HFF-Myc (cell line): ENCODE results near the gene ADARB2.

Experiments used
- DNase-seq: peaks from one replicate; pipeline ENCODE4 v3.0.0-alpha.2; 2011; ENCODE audit warnings: low read depth; ENCODE audit errors: extremely low read depth
- H3K4me3 ChIP-seq: replicated peaks from 2 replicates; pipeline ENCODE4 v1.5.1; 2011; ENCODE audit warnings: low read depth, mild to moderate bottlenecking, control low read depth, low read length
- TF ChIP-seq, protein P1 (sequence below): IDR thresholded peaks from 2 replicates; pipeline ENCODE4 v1.5.1; 2012; ENCODE audit warnings: mild to moderate bottlenecking, low read depth, low read length, control low read depth; ENCODE audit errors: missing control alignments

ADARB2 gene

GRCh38 chr10:1178506-1178905 lies 558.8 kb downstream of the ADARB2 start:
- H3K4me3 ChIP-seq = no peak overlapping the region
- TF ChIP-seq, protein P1, sequence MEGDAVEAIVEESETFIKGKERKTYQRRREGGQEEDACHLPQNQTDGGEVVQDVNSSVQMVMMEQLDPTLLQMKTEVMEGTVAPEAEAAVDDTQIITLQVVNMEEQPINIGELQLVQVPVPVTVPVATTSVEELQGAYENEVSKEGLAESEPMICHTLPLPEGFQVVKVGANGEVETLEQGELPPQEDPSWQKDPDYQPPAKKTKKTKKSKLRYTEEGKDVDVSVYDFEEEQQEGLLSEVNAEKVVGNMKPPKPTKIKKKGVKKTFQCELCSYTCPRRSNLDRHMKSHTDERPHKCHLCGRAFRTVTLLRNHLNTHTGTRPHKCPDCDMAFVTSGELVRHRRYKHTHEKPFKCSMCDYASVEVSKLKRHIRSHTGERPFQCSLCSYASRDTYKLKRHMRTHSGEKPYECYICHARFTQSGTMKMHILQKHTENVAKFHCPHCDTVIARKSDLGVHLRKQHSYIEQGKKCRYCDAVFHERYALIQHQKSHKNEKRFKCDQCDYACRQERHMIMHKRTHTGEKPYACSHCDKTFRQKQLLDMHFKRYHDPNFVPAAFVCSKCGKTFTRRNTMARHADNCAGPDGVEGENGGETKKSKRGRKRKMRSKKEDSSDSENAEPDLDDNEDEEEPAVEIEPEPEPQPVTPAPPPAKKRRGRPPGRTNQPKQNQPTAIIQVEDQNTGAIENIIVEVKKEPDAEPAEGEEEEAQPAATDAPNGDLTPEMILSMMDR = no peak
- no peak for DNase-seq

DNA sequence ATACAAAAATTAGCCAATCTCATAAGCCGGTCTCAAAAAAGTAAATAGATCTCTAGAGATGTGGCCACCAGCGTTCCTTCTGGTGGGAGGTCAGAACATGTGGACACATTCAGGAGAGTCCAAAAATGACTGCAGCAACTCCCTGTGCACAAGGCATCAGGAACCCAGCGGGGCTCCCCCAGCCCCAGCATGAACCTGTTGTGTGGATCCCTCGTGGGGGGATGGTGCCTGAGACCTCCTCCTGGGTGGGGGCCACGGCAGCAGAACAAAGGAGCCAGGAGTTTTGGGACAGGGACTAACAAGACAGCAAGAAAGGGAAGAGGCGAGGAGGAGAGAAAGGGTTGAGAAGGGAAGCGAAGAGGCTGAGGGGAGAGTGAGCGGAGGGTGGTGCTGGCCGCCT lies 559.4 kb downstream of the ADARB2 start:
- DNase-seq = no peak
- H3K4me3 ChIP-seq = no peak overlapping the region
- TF ChIP-seq, protein P1 = no peak

DNA sequence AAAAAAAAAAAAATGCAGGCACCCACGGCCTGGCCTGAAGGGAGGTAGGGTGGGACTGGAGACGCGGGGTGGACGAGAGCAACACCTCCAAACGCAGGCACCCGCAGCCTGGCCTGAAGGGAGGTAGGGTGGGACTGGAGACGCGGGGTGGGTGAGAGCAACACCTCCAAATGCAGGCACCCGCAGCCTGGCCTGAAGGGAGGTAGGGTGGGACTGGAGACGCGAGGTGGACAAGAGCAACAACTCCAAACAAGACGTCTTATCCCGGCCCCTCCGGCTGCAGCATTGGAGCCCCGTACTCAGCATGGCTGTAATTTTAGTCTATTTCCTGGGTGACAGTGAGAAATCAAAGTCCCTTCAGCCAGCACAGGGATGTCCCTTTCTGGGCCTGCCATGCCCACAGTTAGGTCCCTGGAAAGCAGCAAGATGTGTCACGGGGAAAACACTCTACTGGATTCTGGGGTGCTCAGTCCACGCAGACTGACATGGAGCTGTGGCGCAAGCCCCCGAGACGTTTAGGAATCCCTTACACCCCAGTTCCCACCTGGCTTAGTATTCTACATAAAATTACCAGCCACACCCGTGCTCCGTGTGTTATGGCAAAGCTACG lies 561.3 kb downstream of the ADARB2 start:
- TF ChIP-seq, protein P1 = no peak
- H3K4me3 ChIP-seq = no peak overlapping the region
- no peak for DNase-seq

DNA sequence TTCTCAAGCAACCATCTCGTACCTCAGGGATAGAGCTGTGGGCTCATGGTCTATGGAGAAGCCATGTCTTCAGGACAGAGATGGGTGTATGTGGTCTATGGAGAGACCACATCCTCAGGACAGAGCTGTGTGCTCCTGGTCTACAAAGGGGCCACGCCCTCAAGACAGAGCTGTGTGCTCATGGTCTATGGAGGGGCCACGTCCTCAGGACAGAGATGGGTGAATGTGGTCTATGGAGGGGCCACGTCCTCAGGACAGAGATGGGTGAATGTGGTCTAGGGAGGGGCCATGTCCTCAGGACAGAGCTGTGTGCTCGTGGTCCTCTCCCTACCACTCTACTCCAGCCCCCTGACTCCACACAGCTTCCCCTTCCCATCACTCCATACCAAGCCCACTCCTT lies 563.3 kb downstream of the ADARB2 start:
- H3K4me3 ChIP-seq = no peak overlapping the region
- TF ChIP-seq, protein P1 = no peak
- DNase-seq = no peak

- DNase-seq = no peak
- H3K4me3 ChIP-seq = no peak overlapping the region
- TF ChIP-seq, protein P1 = no peak
Observed at GRCh38 chr10:1173091-1173490, 564.2 kb downstream of the ADARB2 start.

GRCh38 chr10:1172256-1172984 lies 564.9 kb downstream of the ADARB2 start:
- H3K4me3 ChIP-seq = no peak overlapping the region
- no peak for DNase-seq
- TF ChIP-seq, protein P1 = no peak
